H1 (cell line): ENCODE results near the gene FREM1. TPM values are rescaled to one million over a fixed set of nuclear protein-coding genes. Genes with fewer than 3 reads are reported as not detected.
A peak's percentile ranks its signal among the peaks of the same experiment; 100 is the strongest.

Experiments
- CTCF ChIA-PET: fragments of 300-600 bp; sonication (Branson Sonifier 250); formaldehyde crosslinking; loops from one replicate; lab custom pipeline; 2021; ENCODE audit not compliant: partially characterized antibody; lab: Charles Lee
- POLR2A ChIA-PET: fragments of 300-600 bp; sonication (Branson Sonifier 250); formaldehyde crosslinking; loops from one replicate; lab custom pipeline; 2021; ENCODE audit warnings: inconsistent platforms; ENCODE audit not compliant: partially characterized antibody; lab: Charles Lee
- DNase-seq, 2 experiments: peaks; one replicate each; pipeline versions ENCODE4 v3.0.0 to v3.0.0-alpha.2; 2010 to 2022; ENCODE audit warnings: low spot score in 2 of 2, low read depth in 1 of 2, mixed read lengths in 1 of 2
- FAIRE-seq: peaks from 2 replicates; lab custom pipeline; 2011; peaks lifted over from hg19 to GRCh38; lab: Jason Lieb, UNC
- H2AFZ ChIP-seq: 2 replicates; pipeline ENCODE4 v1.8.1; 2012; ENCODE audit warnings: low read length, inconsistent platforms
- H2AK5ac ChIP-seq: 2 replicates; pipeline ENCODE4 v1.6.1; 2013; ENCODE audit warnings: low read depth, low read length
- H2BK120ac ChIP-seq: replicated peaks from 2 replicates; pipeline ENCODE3; 2013; ENCODE audit warnings: low read depth, low read length, inconsistent platforms
- H2BK12ac ChIP-seq: 2 replicates; pipeline ENCODE4 v1.6.1; 2013; ENCODE audit warnings: low read depth, low read length
- H2BK15ac ChIP-seq: 2 replicates; pipeline ENCODE4 v1.6.1; 2013; ENCODE audit warnings: low read length
- H2BK20ac ChIP-seq: 2 replicates; pipeline ENCODE4 v1.6.1; 2013; ENCODE audit warnings: low read length
- H2BK5ac ChIP-seq: 2 replicates; pipeline ENCODE4 v1.6.1; 2013; ENCODE audit warnings: low read depth, low read length
- H3K14ac ChIP-seq: 2 replicates; pipeline ENCODE4 v1.6.1; 2013; ENCODE audit warnings: inconsistent platforms; ENCODE audit not compliant: insufficient read length
- H3K18ac ChIP-seq: 2 replicates; pipeline ENCODE4 v1.6.1; 2013; ENCODE audit warnings: low read length; ENCODE audit errors: extremely low read depth
- H3K23ac ChIP-seq: 2 replicates; pipeline ENCODE4 v1.6.1; 2013; ENCODE audit warnings: inconsistent platforms; ENCODE audit not compliant: insufficient read length
- H3K23me2 ChIP-seq: 2 replicates; pipeline ENCODE4 v1.6.1; 2013; ENCODE audit warnings: low read depth, low read length
- H3K27ac ChIP-seq: 2 replicates; pipeline ENCODE4 v1.6.1; 2011; ENCODE audit warnings: low read depth, low read length, inconsistent platforms
- H3K27me3 ChIP-seq, 4 experiments: replicated peaks in 1 of 4; 1 replicate in 1 of 4; 2 replicates in 3 of 4; pipeline versions ENCODE4 v1.6.1 to v1.8.1; 2011 to 2013; ENCODE audit warnings: low read length in 3 of 4, mild to moderate bottlenecking in 3 of 4, inconsistent platforms in 2 of 4, mixed read lengths in 2 of 4, moderate library complexity in 1 of 4; ENCODE audit not compliant: control insufficient read depth in 3 of 4, insufficient read depth in 3 of 4; ENCODE audit errors: extremely low read depth in 1 of 4
- H3K36me3 ChIP-seq, 4 experiments: 2 replicates each; pipeline versions ENCODE4 v1.6.1 to v1.8.1; 2011 to 2013; ENCODE audit warnings: mild to moderate bottlenecking in 4 of 4, low read length in 3 of 4, moderate library complexity in 2 of 4, control low read depth in 1 of 4, inconsistent platforms in 1 of 4; ENCODE audit not compliant: insufficient read depth in 4 of 4, control insufficient read depth in 2 of 4
- H3K4ac ChIP-seq: replicated peaks from 2 replicates; pipeline ENCODE3; 2013; ENCODE audit warnings: low read length, low read depth, mixed read lengths, inconsistent platforms; ENCODE audit not compliant: insufficient read length
- H3K4me1 ChIP-seq, 4 experiments: replicated peaks in 1 of 4; 1 replicate in 1 of 4; 2 replicates in 3 of 4; pipeline versions ENCODE4 v1.6.1 to v1.8.1; 2011 to 2013; ENCODE audit warnings: low read length in 3 of 4, inconsistent platforms in 2 of 4, mixed read lengths in 1 of 4; ENCODE audit not compliant: insufficient read depth in 4 of 4, control insufficient read depth in 3 of 4
- H3K4me2 ChIP-seq, 2 experiments: 2 replicates each; pipeline versions ENCODE4 v1.6.1 to v1.8.1; 2011 to 2013; ENCODE audit warnings: low read depth in 2 of 2, low read length in 2 of 2, control low read depth in 1 of 2, inconsistent platforms in 1 of 2, mild to moderate bottlenecking in 1 of 2; ENCODE audit not compliant: insufficient read depth in 1 of 2
- H3K4me3 ChIP-seq, 4 experiments: fragments of 200-600, 300-600 bp in 1 of 4; sonication (generic), shearing (Covaris generic), sonication (Bioruptor Twin) in 1 of 4; 2 replicates each; pipeline versions ENCODE4 v1.5.1 to v1.8.1; 2011 to 2016; ENCODE audit warnings: low read length in 4 of 4, low read depth in 3 of 4, control low read depth in 2 of 4, inconsistent platforms in 2 of 4, mild to moderate bottlenecking in 2 of 4, mixed read lengths in 1 of 4, moderate library complexity in 1 of 4; ENCODE audit not compliant: insufficient read depth in 2 of 4; ENCODE audit errors: extremely low read depth in 1 of 4
- H3K56ac ChIP-seq: replicated peaks from 2 replicates; pipeline ENCODE3; 2013; ENCODE audit warnings: low read depth, mild to moderate bottlenecking, mixed read lengths, low read length, inconsistent platforms; ENCODE audit not compliant: insufficient read length
- H3K79me1 ChIP-seq: 2 replicates; pipeline ENCODE4 v1.6.1; 2013; ENCODE audit warnings: low read depth, low read length, control low read depth
- H3K79me2 ChIP-seq, 2 experiments: 2 replicates each; pipeline versions ENCODE4 v1.6.1 to v1.8.1; 2012 to 2013; ENCODE audit warnings: low read length in 2 of 2, mild to moderate bottlenecking in 2 of 2, inconsistent platforms in 1 of 2; ENCODE audit not compliant: insufficient read depth in 2 of 2, control insufficient read depth in 1 of 2
- H3K9ac ChIP-seq, 4 experiments: replicated peaks in 1 of 4; 1 replicate in 1 of 4; 2 replicates in 3 of 4; pipeline versions ENCODE4 v1.6.1 to v1.8.1; 2011 to 2013; ENCODE audit warnings: low read depth in 3 of 4, low read length in 3 of 4, control low read depth in 2 of 4, mild to moderate bottlenecking in 2 of 4, moderate library complexity in 2 of 4, inconsistent platforms in 1 of 4; ENCODE audit errors: extremely low read depth in 1 of 4
- H3K9me3 ChIP-seq, 2 experiments: 2 replicates each; pipeline versions ENCODE4 v1.6.1 to v1.8.1; 2012 to 2013; ENCODE audit warnings: mild to moderate bottlenecking in 2 of 2, moderate library complexity in 2 of 2, control low read depth in 1 of 2, inconsistent platforms in 1 of 2, low read depth in 1 of 2, low read length in 1 of 2, mixed read lengths in 1 of 2; ENCODE audit not compliant: insufficient read depth in 2 of 2
- H4K20me1 ChIP-seq, 2 experiments: replicated peaks in 1 of 2; 2 replicates each; pipeline versions ENCODE3 to v1.8.1; 2011 to 2013; ENCODE audit warnings: inconsistent platforms in 2 of 2, low read length in 2 of 2, mild to moderate bottlenecking in 1 of 2; ENCODE audit not compliant: insufficient read depth in 2 of 2, control insufficient read depth in 1 of 2
- H4K5ac ChIP-seq: 2 replicates; pipeline ENCODE4 v1.6.1; 2013; ENCODE audit warnings: low read length, low read depth, mixed read lengths, inconsistent platforms; ENCODE audit not compliant: insufficient read length
- H4K8ac ChIP-seq: 2 replicates; pipeline ENCODE4 v1.8.0; 2013; ENCODE audit warnings: mild to moderate bottlenecking, moderate library complexity, low read length, inconsistent platforms; ENCODE audit not compliant: insufficient read depth; ENCODE audit errors: extremely low read depth
- H4K91ac ChIP-seq: replicated peaks from 2 replicates; pipeline ENCODE3; 2013; ENCODE audit warnings: low read length, mixed read lengths, inconsistent platforms; ENCODE audit not compliant: insufficient read length
- JUN ChIP-seq: IDR thresholded peaks from 2 replicates; pipeline ENCODE4 v1.6.1; 2011; ENCODE audit warnings: low read depth, mild to moderate bottlenecking, improper control_type of control experiment, low read length
- YY1 ChIP-seq: IDR thresholded peaks from 2 replicates; pipeline ENCODE4 v1.6.1; 2011; ENCODE audit warnings: low read depth, mild to moderate bottlenecking, low read length
- WGBS, 2 experiments: shearing (Covaris generic) in 1 of 2; methylation state at CpG; one replicate each; pipeline versions ENCODE4 v1.1.6 to v1.1.7; 2013 to 2015; ENCODE audit warnings: low lambda C conversion rate in 2 of 2, mixed read lengths in 2 of 2, inconsistent platforms in 1 of 2, low coverage in 1 of 2, missing lambda C conversion rate in 1 of 2; ENCODE audit not compliant: insufficient replicate concordance in 2 of 2, insufficient coverage in 1 of 2, insufficient read length in 1 of 2; ENCODE audit errors: extremely low coverage in 1 of 2, missing lambda C conversion rate in 1 of 2; 5-methylcytosine and 5-hydroxymethylcytosine counted together
- polyA plus RNA-seq, 7 experiments: library from polyadenylated mRNA; depleted of rRNA in 3 of 7; stranded (reverse) in 5 of 7; unstranded in 2 of 7; fragments of >200 nt in 5 of 7; fragments of 200-250 nt in 2 of 7; gene quantifications; 1 replicate in 5 of 7; 2 replicates in 1 of 7; 4 replicates in 1 of 7; pipeline versions ENCODE4 v1.2.1 to v1.2.3, GENCODE V29; 2011 to 2013; ENCODE audit warnings: missing spikeins in 2 of 7, mixed read lengths in 2 of 7
- total RNA-seq: library from RNA; stranded (reverse); fragmentation: NEBNext Ultra II Directional; extraction: Animal tissue kit (Norgen Biotek cat#: 25700); gene quantifications from 2 replicates; pipeline ENCODE4 v1.2.1, GENCODE V29; 2021

FREM1 gene
- total and polyA plus RNA-seq, 2 of the 8 experiments (the other 6 are each of a cell fraction or from before 2014, with no cell fraction given): 2.6 to 3.1 TPM

DNA sequence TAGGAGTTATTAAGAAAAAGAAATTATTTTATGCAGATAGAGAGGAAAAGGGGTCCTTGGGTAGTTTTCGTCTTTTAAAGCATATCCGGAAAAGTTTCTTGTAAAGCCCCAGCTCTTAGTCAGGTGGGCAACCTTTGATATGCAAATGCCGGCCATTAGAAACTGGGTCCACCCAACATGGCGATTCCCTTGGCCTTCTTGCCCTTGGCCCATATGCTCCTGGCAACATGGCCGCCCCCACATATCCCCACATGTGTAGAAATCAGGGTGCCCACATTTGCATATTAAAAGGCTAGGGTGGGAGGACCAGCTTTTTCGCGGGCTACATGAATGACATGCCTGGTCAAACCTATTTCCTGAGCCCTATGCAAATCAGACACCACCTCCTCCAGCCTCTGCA, 73.3 kb downstream of the FREM1 start:
- Histone ChIP-seq H4K8ac (no peak overlapping the region), H3K27me3 (no peaks in the 10 kb centered on the region), H2BK5ac (no peak overlapping the region), H4K20me1 (no peaks in the 10 kb centered on the region), H2BK120ac (no peak overlapping the region), H2AFZ (no peak overlapping the region), H2AK5ac (no peak overlapping the region), H3K56ac (no peak overlapping the region), H2BK20ac (no peak overlapping the region), H4K5ac (no peak overlapping the region), H3K36me3 (no peaks in the 10 kb centered on the region), H3K27ac (no peak overlapping the region), H3K14ac (no peak overlapping the region), H3K4me1 (no peaks in the 10 kb centered on the region), H3K9me3 (no peaks in the 10 kb centered on the region), H2BK15ac (no peak overlapping the region), H3K23ac (no peak overlapping the region), H3K4ac (no peak overlapping the region), H3K4me2 (no peak overlapping the region), H2BK12ac (no peak overlapping the region), H3K4me3 (no peak overlapping the region), H3K18ac (no peak overlapping the region), H3K23me2 (no peaks in the 10 kb centered on the region; the same call in 1 of the 2 replicates), H3K9ac (no peak overlapping the region), H3K79me2 (no peaks in the 10 kb centered on the region), H4K91ac (no peak overlapping the region), H3K79me1 (no peaks in the 10 kb centered on the region)
- ChIA-PET CTCF (interaction anchor here (0.6 kb wide), 1 partner anchor 1792 kb away, joined by 3 read pairs; no protein-coding TSS in a partner anchor), POLR2A (no interaction called here)
- TF ChIP-seq JUN: no peak
- peak; percentile 69; the same call in 1 of the 2 replicates for TF ChIP-seq YY1
- whole genome bisulfite sequencing, 2 experiments: 92 to 100% methylated on average over 1 to 7 of the region's 7 CpGs
- FAIRE-seq (no peak), DNase-seq (no peak)
